DMS153 treated with DMSO at 0.1 percent for 48 hours (cell line): ENCODE measurements around the gene IRF2BP1.
"Not testable (repeated sequence)": the region's sequence is repeated elsewhere in the genome, so short reads cannot be mapped to it uniquely, and the experiment has no call there.

Experiments used
- DNase-seq: peaks from one replicate; lab custom pipeline; 2025; ENCODE audit not compliant: unreplicated experiment; lab: John Stamatoyannopoulos, UW

The IRF2BP1 gene

GRCh38 chr19:45882652-45883585 lies 3.0 kb downstream of the IRF2BP1 start:
- peak; percentile 62 for DNase-seq

DNA sequence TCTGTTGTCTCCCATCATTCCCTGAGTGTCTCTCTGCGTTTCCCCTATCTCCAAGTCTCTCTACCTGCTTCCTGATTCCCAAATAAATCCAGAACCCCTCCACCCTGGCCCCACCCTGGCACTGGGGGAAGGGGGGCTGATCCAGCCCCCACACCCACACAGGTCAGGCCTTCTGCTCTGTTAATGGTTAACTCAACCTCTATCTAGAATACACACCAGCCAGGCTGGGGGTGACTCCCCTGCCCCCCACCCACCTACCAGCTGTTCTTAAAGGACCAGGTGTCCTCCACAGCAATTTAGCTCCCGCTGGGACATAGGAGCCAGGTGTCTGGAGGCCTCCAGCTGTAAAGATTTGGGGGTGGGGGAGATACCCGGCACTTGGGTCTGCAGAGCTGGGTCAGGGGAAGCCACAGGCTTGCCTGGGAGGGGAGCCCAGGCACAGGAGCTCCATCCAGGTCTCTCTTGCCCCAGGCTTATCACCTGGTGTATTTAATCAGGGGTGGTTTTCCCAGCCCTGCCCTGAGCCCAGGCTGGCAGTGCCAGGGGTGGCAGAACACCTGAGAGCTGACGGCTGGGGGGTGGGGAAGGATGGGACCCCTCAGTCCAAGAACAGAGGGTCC lies 3.9 kb downstream of the IRF2BP1 start:
- no peak for DNase-seq

GRCh38 chr19:45881082-45881908 lies 4.6 kb downstream of the IRF2BP1 start:
- no peak for DNase-seq

GRCh38 chr19:45879971-45880370 lies 6.0 kb downstream of the IRF2BP1 start:
- DNase-seq = no peak

DNA sequence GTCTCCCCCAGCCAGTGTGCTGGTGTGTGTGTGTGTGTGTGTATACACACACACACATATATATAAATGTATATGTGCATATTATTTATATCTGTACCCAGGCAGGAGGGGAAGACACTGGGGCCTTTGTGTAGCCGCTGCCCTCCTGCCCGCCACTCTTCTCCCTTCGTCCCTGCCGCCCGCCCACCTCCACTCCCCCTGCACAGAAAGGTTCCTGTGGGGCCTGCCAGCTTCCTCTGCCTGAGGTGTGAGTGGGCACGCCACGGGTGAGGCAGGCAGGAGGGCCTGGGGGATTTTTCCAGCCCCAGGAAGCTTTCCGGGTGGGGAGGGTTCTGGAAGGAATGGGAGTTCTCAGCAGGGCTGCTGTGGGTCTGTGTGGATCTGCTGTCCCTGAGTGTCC lies 6.9 kb downstream of the IRF2BP1 start:
- DNase-seq = no peak

DNA sequence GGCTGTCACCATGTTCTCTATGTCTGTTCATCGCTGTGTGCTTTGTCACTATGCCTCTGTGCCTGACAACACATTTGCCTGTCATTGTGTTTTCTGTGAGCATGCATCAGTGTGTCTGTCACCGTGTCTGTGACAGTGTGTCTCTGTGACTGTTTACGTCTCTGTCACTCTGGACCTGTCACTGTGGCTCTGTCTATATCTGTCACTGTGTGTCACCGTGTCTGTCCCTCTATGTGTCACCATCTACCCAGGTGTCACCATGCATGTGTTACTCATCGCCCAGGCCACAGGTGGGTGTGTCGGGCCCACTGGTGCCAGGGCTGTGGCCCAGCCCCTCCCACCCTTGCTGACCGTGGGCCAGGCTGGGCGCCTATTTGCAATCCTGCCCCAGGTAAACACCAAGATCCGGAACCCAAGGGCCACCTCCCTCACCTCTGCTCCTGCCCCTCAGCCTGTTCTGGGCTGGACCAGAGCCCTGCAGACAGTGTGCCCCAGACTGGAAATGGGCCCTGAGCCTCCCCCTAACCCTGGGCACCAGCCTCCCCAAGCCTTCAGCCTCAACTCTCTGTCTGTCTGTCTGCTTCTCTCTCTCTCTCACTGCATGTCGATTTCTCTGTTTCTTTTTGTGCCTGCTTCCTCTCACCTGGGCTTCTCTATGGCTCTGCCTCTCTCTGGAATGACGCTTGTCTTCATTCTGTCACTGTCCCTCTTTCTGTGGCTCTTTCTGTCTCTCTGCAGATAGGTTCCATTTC lies 7.7 kb downstream of the IRF2BP1 start:
- no peak for DNase-seq

DNA sequence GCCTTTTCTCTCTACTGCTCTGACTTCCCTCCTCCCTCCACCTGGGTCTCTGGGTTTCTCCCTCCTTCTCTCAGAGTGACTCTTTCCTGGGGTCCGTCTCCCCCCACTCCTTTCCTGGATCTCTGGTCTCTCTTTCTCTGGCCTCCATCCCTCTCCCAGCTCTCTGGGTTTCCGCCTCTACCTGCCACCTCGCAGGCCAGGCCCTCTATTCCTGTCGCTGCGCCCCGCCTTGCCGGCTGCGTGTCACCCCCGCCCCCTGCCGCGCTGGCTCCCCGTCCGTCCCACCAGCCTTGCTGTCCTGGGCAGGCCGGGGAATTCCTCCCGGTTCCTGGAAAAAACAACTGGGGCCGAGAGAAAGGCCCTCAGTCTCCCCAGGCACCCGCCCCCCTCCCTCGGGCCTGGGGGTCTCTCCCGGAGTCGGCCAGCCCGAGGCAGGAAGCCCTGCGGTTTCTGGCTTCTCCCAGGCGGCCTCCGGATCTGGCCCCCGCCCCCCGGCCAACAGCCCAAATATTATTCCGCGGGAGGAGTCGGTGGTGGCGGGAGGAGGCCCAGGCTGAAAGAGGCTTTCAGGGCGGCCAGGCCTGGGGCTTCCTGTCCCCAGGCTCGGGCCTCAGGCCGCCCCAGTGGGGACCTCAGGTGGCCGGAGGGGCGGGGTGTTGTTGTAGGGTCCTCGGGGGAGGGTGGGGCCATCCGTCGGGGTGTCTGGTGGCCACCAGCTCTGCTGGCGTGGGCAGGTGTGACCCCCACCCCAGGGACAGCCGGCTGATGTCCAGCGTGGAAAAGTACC lies 9.3 kb downstream of the IRF2BP1 start:
- DNase-seq = no peak

DNA sequence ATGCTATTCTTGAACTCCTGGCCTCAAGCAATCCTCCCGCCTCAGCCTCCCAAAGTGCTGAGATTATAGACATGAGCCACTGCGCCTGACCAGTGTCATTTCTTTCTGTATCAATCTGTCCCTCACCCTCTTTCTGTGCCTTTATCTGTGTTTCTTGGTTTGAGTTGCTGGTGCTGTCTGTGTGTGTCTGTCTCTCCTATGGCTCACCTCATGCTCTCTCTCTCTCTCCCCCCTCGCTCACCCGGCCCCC lies 9.9 kb downstream of the IRF2BP1 start:
- DNase-seq = no peak

- no peak for DNase-seq
Observed at GRCh38 chr19:45874620-45874966, 11.3 kb downstream of the IRF2BP1 start.

DNA sequence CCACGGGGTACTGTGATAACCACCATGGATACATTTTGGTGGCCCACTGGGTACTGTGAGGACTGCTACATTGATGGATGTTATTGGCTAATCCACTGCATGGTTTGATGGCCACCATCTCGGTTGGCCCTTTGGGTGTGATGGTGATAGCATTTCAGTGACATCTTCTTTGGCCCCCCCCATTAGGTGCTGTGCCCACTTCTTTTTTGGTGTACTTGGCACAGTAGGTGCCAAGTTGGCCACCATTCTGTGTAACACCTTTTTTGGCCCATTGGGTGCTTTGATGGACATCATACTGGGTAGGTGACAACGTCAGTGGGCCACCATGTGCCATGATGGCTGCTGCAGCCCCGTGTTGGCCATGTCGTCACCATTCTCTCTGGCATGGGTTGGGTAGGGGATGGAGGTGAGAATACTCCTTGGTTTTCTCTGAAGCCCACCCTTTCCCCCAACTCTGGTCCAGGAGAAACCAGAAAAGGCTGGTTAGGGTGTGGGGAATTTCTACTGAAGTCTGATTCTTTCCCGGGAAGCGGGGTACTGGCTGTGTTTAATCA lies 12.6 kb downstream of the IRF2BP1 start:
- no peak for DNase-seq

- no peak for DNase-seq
Observed at GRCh38 chr19:45872095-45872919, 13.6 kb downstream of the IRF2BP1 start.

DNA sequence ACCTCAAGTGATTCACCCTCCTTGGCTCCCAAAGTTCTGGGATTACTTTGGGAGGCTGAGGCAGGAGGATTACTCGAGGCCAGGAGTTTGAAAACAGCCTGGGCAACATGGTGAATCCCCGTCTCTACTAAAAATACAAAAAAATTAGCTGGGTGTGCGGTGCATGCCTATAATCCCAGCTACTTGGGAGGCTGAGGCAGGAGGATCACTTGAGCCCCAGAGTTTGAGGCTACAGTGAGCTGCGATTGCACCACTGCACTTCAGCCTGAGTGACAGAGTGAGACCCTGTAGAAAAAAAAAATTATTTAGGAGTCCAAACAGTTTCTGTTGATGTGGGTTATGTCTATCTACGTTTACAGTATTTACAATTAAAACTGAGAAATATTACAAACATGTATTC lies 15.1 kb downstream of the IRF2BP1 start:
- no peak for DNase-seq

DNA sequence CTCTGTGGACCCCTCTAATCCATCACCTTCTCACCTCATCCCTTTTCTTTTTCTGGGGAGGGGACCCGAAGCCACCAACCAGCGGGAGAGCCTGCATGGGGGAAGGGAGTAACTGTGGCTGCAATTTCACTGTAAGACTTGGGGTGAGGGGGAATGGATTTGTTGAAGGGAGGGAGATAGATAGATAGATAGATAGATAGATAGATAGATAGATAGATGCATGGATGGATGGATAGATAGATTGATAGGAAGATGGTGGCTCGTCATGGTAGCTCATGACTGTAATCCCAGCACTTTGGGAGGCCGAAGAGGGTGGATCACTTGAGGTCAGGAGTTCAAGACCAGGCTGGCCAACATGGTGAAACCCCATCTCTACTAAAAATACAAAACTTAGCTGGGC lies 18.7 kb downstream of the IRF2BP1 start:
- not testable (repeated sequence) for DNase-seq

DNA sequence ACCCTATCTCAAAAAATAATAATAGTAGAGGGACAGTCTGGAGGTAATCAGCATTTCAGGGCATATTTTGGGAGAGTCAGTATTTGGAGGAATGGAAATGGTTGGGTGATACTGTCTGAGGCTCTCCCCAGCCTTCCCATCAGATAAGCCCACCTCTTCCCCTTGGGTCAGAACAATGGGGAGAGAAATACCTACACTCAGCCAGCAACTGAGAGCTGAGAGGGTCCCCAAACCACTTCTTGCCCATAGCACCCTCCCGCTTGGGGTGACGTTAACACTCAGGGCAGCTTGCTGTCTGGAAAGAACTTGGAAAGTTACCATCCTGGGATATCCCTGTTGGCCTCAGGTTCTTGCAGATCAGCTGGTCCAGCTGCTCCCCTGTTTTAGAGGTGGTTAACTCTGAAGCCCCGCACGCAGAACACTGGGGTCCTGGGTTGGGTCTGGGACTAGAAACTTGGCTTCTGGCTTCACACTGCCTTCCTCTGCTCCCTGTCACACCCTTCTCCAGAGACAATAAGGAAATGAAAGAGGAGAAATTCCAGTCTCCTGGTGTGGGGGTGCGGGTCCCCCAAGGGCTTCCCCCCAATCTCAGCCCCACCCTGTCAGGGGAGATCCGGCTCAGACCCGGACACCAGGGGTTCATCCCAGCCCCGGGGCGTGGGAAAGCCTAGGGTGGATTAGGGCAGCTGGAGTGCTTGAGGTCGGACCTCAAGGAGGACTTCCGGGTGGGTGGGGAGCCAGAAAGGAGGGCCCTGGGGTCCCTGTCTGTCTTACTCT lies 19.4 kb downstream of the IRF2BP1 start:
- DNase-seq = no peak

DNA sequence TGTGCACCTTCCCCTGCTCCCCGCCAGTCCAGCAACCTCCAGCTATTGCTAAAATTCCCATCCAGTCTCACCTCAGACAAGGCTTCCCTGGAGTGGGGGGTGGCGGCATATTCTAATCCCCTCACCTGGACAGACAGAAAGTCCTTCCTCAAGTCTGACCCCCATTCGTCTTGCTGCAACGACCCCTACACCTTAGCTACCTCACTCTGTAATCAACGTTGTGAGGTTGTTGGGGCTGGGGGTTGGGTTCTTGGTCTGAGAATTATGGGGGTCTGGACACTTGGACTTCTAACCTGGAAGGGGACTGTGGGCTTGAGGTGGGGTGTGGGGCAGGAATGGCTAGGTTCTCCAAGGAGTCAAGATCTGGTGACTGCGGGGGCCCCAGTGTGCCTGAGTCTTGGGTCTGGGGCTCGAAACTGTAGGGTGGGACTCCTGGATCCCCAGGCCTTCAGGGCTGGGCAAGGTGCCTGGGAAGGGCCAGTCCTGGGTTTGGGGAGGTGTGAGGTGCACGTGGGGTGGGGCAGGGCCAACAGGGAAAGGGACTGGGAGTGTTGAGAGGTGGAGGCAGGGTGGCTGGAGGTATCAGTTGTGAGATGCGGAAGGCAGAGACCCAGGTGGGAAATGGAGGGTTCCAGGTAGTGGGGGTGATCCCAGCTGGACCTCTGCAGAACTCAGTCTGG lies 20.5 kb downstream of the IRF2BP1 start:
- no peak for DNase-seq

GRCh38 chr19:45864629-45865082 lies 21.3 kb downstream of the IRF2BP1 start:
- DNase-seq = no peak

DNA sequence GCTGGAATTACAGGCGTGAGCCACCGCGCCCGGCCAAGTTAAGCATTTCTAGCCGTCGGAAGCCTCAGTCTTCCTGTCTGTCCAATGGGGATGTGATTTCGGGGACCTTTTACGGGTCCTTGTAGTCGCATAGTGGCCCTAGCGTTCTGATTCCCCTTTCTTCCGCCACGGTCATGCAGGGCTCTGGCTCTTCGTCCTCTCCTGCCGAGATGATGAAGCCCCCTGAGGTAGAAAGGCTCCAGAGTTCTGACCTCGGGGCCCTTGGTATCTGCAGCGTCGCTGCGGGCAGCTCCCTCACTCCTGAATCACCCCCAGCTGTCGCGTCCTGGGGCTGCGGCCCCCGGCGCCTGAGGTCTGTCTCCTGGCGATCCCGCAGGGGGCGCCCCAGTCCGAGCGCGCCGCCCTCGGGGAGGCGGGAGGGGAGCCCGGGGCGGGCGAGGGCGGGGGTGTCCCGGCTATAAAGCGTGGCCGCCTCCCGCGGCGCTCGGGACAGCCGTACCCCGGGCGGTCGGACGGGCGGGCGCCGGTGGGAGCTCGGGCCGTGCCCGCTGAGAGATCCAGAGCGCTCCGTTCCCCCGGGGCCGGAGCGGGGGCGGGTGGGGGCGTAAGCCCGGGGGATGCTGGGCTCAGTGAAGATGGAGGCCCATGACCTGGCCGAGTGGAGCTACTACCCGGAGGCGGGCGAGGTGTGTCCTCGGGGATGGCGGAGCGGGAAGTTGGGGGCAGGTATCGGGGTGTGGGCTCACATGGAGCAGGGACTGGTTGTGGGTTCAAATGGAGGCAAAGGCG lies 21.9 kb downstream of the IRF2BP1 start, which contains the start of gene FOXA3:
Gene FOXA3, plus strand, starts transcription at position 487 of the 789 bp plus-strand sequence. Its CDS starts 131 bp downstream, at position 618.
- DNase-seq = no peak
